NT2/D1 (cell line): ENCODE results near the gene CAPN12.
A peak's percentile ranks its signal among the peaks of the same experiment; 100 is the strongest.

Experiments used
- DNase-seq: peaks from one replicate; pipeline ENCODE4 v3.0.0-alpha.2; 2011; ENCODE audit warnings: low read depth, low spot score
- H3K27me3 ChIP-seq: 2 replicates; pipeline ENCODE4 v1.6.0; 2011; ENCODE audit warnings: mild to moderate bottlenecking; ENCODE audit not compliant: insufficient read length, insufficient read depth
- H3K36me3 ChIP-seq: 2 replicates; pipeline ENCODE4 v1.6.1; 2011; ENCODE audit warnings: mild to moderate bottlenecking, low read length, mixed read lengths; ENCODE audit not compliant: insufficient read depth, insufficient read length
- H3K4me1 ChIP-seq: 2 replicates; pipeline ENCODE4 v1.5.1; 2011; ENCODE audit not compliant: insufficient read depth, insufficient read length
- H3K4me3 ChIP-seq: 2 replicates; pipeline ENCODE4 v1.5.1; 2011; ENCODE audit warnings: low read depth; ENCODE audit not compliant: insufficient read length
- H3K9ac ChIP-seq: 2 replicates; pipeline ENCODE4 v1.6.0; 2011; ENCODE audit warnings: low read depth; ENCODE audit not compliant: insufficient read length
- H3K9me3 ChIP-seq: 2 replicates; pipeline ENCODE4 v1.5.1; 2011; ENCODE audit warnings: mild to moderate bottlenecking, low read length; ENCODE audit not compliant: insufficient read depth
- SUZ12 ChIP-seq: IDR thresholded peaks from 2 replicates; pipeline ENCODE4 v1.6.1; 2011; ENCODE audit not compliant: insufficient read length, insufficient read depth; ENCODE audit errors: extremely low read depth
- YY1 ChIP-seq: IDR thresholded peaks from 2 replicates; pipeline ENCODE4 v1.6.1; 2011; ENCODE audit not compliant: insufficient read length, insufficient read depth
- ZNF274 ChIP-seq: IDR thresholded peaks from 2 replicates; pipeline ENCODE4 v1.6.1; 2011; ENCODE audit warnings: mild to moderate bottlenecking, low read depth, low read length

CAPN12 gene

GRCh38 chr19:38730731-38731589 lies 13.3 kb downstream of the CAPN12 start:
- no peaks in the 10 kb centered on the region for H3K9me3 ChIP-seq
- no peak overlapping the region for H3K4me3 ChIP-seq
- DNase-seq = no peak
- TF ChIP-seq YY1 (no peak), SUZ12 (no peak), ZNF274 (no peak)
- peaks cover 14% of the 10 kb centered on the region for H3K4me1 ChIP-seq
- no peak overlapping the region for H3K9ac ChIP-seq
- H3K36me3 ChIP-seq = peaks cover 63% of the 10 kb centered on the region
- H3K27me3 ChIP-seq = no peaks in the 10 kb centered on the region

- Histone ChIP-seq H3K27me3 (no peaks in the 10 kb centered on the region), H3K36me3 (peaks cover 69% of the 10 kb centered on the region), H3K9me3 (no peaks in the 10 kb centered on the region), H3K9ac (no peak overlapping the region), H3K4me3 (no peak overlapping the region), H3K4me1 (peaks cover 14% of the 10 kb centered on the region)
- DNase-seq = no peak
- TF ChIP-seq YY1 (no peak), SUZ12 (no peak), ZNF274 (no peak)
Measured at GRCh38 chr19:38730470-38730730, 13.9 kb downstream of the CAPN12 start.

GRCh38 chr19:38729653-38730469 lies 14.4 kb downstream of the CAPN12 start:
- Histone ChIP-seq H3K4me1 (peaks cover 13% of the 10 kb centered on the region), H3K9ac (no peak overlapping the region), H3K27me3 (no peaks in the 10 kb centered on the region), H3K9me3 (no peaks in the 10 kb centered on the region), H3K36me3 (peaks cover 74% of the 10 kb centered on the region), H3K4me3 (no peak overlapping the region)
- peak; percentile 43 for DNase-seq
- TF ChIP-seq YY1 (no peak), SUZ12 (no peak), ZNF274 (no peak)

- TF ChIP-seq YY1 (no peak), ZNF274 (no peak), SUZ12 (no peak)
- Histone ChIP-seq H3K27me3 (no peaks in the 10 kb centered on the region), H3K9ac (no peak overlapping the region), H3K9me3 (no peaks in the 10 kb centered on the region), H3K4me3 (no peak overlapping the region), H3K36me3 (peaks cover 84% of the 10 kb centered on the region), H3K4me1 (peaks cover 8% of the 10 kb centered on the region)
- DNase-seq = no peak
Measured at GRCh38 chr19:38728752-38729541, 15.3 kb downstream of the CAPN12 start.

- H3K36me3 ChIP-seq = peaks cover 92% of the 10 kb centered on the region
- TF ChIP-seq YY1 = no peak
- no peak for TF ChIP-seq ZNF274
- no peak for TF ChIP-seq SUZ12
- H3K27me3 ChIP-seq = no peaks in the 10 kb centered on the region
- no peaks in the 10 kb centered on the region for H3K9me3 ChIP-seq
- no peak overlapping the region for H3K4me3 ChIP-seq
- no peak overlapping the region for H3K9ac ChIP-seq
- DNase-seq = no peak
- H3K4me1 ChIP-seq = peaks cover 8% of the 10 kb centered on the region
Measured at GRCh38 chr19:38727868-38728660, 16.2 kb downstream of the CAPN12 start.

GRCh38 chr19:38727306-38727867 lies 16.9 kb downstream of the CAPN12 start:
- no peaks in the 10 kb centered on the region for H3K27me3 ChIP-seq
- DNase-seq = no peak
- no peak overlapping the region for H3K9ac ChIP-seq
- peaks cover 8% of the 10 kb centered on the region for H3K4me1 ChIP-seq
- H3K4me3 ChIP-seq = no peak overlapping the region
- no peak for TF ChIP-seq SUZ12
- no peak for TF ChIP-seq YY1
- TF ChIP-seq ZNF274 = no peak
- H3K9me3 ChIP-seq = no peaks in the 10 kb centered on the region
- peaks cover 94% of the 10 kb centered on the region for H3K36me3 ChIP-seq
